RCC 7860 (cell line): ENCODE measurements around the gene TPRN.

Source experiments
- DNase-seq: peaks from one replicate; pipeline ENCODE4 v3.0.0-alpha.2; 2015; ENCODE audit warnings: low spot score
- FAIRE-seq: peaks from 2 replicates; lab custom pipeline; 2012; peaks lifted over from hg19 to GRCh38; lab: Jason Lieb, UNC

The TPRN gene

DNA sequence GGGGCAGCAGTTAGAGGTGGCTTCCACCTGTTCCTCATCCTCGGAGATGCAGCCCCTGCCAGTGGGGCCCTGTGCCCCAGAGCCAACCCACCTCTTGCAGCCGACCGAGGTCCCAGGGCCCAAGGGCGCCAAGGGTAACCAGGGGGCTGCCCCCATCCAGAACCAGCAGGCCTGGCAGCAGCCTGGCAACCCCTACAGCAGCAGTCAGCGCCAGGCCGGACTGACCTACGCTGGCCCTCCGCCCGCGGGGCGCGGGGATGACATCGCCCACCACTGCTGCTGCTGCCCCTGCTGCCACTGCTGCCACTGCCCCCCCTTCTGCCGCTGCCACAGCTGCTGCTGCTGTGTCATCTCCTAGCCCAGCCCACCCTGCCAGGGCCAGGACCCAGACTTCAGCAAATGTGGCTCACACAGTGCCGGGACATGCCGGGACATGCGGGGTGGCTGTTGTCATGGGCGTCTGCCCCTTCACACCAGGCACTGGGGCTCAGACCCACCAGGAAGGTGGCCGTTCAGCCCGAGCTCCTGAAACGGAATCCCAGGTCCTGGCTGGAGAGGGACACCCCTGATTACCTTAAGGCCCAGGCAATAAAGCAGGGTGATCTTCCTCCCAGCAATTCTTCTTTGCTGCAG, 25.3 kb upstream of the TPRN start:
- FAIRE-seq (no peak), DNase-seq (no peak)

DNA sequence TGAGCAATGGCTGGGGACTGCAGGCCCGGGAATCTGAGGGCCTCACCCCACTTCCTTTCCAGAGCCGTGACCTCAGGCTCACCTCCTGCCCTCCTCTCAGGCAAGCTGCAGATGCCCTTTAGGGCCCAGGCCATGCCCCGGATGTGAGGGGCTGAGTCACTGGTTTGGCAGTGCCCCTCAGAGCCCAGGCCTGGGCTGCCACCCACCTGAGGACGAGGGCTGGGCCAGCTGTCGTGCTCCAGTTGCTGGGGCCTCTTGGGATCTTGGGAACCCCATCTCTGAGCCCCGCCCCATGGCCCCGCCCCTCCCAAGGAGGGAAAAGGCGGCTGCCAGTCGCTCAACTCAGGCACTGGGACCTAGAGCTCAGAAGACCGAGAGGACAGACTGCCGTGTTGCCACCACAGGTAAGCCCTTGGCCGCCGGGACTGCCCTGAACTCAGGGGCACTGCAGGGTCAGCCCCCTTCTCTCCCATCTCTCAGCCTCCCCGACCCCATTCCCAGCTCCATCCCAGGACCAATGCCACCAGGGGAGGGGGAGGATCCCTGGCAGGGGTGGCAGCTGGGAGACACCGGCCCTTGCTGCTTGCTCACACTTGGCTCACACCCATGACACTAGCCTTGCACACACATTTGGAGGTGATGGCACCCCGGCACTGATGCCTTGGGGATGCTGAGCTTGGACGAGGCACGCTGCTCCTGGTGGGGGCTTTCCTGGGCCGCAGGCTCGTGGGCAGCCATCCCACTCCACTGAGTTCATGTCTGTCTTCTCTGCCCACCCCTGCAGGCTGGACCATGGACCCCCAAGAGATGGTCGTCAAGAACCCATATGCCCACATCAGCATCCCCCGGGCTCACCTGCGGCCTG, 24.5 kb upstream of the TPRN start, which contains the start of gene CYSRT1:
Gene CYSRT1 (plus strand): TSS at position 345 of the 865 bp plus-strand sequence. CDS start 448 bp downstream, at position 793.
- no peak for FAIRE-seq
- DNase-seq = no peak

GRCh38 chr9:137223078-137223970, 22.8 kb upstream of the TPRN start:
- peak; percentile 98 for DNase-seq
- peak; percentile 89 for FAIRE-seq

DNA sequence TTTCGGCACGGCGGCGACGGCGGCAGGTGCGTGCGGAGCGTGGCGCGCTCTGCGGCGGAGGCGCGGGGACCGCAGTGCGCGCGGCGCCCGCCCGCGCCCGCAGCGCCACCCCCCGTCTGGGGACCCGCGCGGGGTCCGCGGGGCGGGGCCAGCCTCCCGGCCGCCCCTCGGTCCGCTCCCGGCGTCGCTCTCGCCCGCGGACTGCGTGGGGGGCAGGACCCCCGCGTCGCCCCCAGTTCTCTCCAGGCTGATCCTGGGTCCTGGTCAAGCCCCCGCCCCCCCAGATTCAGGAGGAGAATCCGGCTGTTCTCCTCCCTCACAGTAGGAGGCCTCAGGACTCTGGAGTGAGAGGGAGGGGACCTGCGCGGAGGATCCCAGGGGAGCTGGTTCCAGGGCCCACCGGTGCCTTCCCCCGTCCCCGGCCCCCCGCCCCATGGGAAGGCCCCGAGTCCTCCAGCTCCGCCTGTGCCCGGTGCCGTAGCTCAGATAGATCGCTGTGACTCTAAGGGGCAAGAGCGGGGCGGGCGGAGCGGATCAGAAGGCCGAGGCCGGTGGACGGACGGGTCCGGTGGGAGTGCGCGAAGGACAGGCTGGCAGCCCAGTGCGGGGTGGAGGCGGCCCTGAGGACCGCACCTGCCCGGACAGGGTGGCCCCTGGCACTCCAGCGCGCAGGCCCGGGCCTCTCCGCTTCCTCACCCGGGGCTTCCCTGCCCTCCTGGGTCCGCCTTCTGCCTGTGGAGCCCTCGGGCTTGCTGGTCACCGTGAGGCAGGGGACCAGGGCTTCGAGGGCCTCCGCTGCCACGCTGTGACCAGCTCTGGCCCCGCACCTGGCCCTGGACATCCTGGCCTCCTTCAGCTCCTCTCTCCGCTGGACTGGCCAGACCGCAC, 21.9 kb upstream of the TPRN start, which contains the start of gene RNF208:
Gene RNF208 (minus strand): TSS at position 51 of the 888 bp plus-strand sequence. CDS start 1,028 bp downstream, outside the sequence.
- no peak for DNase-seq

DNA sequence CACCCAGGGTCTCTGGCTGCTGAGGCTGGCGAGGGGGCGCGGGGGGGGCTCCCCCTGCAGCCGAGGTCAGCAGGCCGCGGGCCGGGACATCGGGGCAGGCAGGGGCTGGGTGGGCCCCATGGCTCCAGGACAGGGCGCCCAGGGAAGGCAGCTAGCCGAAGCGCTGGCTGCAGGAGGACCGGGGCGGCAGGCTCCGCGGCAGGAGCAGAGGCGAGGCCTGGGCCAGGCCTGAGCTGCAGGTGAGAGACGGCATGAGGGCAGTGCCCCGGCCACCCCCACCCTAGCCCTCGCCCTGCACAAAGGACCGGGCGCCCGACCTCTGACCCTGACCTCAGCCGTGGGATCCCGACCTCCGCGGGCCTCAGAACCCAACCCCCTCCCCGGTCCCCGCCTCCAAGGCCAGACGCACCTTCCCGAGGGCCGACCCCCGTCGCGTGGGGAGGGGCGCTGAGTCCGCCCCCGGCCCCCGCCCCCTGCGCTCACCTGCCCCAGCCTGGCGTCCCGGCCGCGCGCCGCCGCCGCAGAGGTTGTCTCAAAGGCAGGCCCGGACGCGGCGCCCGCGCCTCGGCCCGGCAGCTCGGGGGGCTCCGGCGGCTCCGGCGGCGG, 21.1 kb upstream of the TPRN start:
- no peak for DNase-seq
- FAIRE-seq = no peak

More for the DNA sequence above, 21.9 kb upstream of the TPRN start, which contains the start of gene RNF208:
- no peak for FAIRE-seq

DNA sequence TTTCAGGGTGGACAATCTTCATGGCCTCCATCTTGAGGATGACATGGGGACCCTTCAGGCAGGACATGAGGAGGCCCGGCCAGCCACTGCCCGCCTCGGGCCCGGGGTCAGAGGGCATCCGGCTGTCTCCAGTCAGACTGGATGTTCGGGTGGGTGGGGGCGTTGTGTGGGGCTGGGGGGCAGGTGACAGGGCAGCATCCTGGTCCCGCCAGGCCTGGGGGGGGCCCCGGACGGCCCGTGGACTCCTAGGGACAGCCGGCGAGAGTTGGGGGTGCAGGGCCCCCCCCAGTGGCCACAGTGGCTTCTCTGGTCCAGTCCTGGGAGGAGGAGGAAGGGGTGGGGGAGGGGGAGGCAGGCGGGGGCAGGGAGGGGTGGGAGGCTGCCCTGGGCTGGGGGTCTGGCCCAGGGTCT, 20.6 kb upstream of the TPRN start:
- no peak for FAIRE-seq
- no peak for DNase-seq

DNA sequence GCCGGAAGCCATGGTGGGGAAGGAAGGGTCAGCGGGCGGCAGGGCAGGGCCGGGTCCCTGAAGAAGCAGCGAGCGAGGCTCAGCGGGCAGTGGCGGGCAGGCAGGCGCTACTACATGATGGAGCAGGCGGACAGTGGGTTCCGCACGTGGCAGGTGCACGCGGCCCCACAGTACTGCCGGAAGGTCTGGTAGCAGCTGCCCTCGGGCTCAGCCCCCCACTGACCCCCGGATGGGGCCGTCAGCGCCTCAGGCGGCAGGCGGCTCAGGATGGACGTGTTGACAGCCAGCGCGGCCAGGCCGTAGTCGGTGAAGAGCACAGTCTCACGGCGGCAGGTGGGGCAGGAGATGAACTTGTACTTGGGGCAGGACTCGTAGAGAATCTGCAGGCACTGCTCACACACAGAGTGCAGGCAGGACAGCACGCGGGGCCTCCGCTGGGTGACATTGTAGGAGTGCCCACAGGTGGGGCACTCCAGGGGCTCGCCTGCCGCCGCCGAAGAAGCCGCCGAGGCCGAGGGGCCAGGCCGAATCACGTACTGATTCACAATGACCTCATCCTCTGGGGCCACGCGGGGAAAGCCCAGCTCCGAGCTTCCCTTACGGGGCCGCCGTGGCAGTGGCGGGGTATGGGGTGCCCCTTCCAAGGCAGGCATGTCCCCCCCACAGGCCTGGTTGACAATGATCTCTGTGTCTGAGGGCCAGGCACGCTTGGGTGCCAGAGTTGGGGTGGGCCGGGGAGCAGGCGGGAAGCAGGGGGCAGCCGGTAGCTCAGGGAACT, 20.0 kb upstream of the TPRN start:
- FAIRE-seq (no peak), DNase-seq (no peak)

DNA sequence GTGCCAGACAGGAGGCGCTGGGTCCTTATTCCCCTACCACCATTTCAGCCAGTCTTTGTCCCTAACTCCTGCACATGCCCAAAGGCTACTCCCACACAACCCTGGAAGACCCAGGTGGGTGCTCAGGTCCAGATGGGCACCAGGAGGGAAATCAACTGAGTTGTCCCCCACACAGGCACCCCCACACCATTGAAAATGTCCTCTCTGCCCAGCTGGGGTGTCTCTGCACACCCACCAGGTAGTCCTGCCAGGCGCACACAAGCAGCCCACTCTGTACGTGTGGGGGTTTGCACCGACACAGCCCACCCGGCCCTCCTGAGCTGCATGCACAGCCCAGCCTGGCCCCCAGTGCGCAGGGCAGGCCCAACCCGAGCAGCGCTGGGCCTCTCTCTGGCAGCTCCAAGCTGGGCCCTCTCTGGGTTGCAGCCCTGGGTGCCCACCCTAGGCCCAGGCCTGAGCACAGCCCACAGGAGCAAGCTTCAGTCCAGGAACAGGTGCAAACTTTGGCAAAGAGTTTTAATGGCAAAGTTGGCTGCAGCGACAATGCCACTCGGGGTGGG, 19.3 kb upstream of the TPRN start:
- DNase-seq (no peak), FAIRE-seq (no peak)

GRCh38 chr9:137218754-137219271, 18.3 kb upstream of the TPRN start:
- peak; percentile 82 for DNase-seq

GRCh38 chr9:137218212-137218753, 17.7 kb upstream of the TPRN start:
- DNase-seq (no peak), FAIRE-seq (no peak)

More at GRCh38 chr9:137218754-137219271, 18.3 kb upstream of the TPRN start:
- FAIRE-seq = peak; percentile 62

DNA sequence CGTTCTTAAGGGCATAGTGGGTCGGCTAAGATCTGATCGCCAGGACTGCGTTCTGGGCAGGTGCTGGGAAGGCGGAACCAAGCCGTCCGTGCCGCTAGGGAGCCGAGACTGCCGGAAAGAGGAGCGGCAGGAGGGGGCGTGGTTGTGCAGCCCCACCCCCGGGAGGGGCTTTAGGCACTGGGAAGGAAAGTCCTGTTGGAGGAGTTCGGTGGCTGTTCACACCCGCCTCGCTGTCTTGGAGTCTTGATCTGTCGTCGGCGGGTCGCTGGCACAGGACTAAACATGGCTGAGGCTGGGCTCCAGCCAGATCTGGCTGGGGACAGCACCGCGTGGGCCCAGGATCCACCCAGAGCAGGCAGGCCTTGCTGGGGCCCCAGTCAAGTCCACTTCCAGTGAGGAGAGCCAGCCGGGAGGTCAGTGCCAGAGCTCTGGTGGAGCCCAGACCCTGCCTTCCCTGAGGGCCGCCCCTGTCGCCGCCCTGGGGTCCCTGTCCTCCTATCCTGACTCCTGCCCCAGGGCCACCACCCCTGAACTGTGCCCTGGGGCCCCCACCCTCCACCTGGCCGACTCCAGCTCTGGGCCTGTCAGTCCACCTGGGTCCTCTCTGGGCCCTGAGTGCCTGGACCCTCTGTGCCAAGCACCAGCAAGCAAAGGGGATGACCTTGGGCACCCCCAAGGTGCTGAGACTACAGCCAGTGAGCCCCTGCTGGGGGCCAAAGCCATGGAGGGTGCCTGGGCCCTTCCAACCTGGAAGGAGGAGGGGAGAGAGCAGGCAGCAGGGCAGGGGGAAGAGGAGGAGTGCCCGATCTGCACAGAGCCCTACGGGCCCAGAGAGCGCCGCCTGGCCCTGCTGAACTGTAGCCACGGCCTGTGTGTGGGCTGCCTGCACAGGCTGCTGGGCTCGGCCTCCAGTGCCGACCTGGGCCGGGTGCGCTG, 17.0 kb upstream of the TPRN start:
- DNase-seq (no peak), FAIRE-seq (no peak)

DNA sequence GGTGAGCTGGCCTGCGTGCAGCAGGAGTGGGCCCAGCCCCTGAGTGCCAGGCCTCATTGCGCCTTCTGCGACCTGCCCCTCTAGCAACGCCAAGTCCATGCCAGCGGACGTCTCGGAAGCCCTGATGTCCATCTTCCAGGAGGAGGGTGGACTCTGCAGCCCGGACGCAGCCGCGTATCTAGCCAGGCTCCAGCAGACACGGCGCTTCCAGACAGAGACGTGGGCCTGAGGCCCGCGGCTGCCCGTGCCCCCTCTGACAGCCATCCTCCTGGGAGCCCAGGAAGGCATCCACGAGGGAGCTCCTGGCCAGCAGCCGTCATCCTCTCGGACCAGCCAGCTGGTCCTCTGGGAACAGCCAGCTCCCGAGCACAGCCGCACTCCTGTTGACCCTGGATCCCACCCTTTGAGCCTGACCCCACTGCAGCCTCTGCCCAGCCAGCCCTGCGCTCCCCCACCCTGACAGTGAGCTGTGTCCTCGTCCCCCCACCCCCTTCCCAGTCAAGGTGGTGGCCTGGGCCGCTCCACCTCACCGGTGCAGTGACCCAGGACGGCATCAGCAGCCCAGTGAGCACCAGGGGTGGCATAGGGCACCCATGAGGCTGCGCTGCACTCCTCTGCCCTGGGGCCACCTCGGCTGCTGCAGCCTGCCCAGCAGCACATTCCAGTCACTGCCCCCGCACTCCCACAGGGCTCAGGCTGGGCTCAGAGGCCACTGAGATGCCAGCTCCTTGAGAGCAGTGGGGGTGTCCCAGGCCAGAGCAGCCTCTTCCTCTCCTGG, 15.8 kb upstream of the TPRN start:
- DNase-seq (no peak), FAIRE-seq (no peak)

DNA sequence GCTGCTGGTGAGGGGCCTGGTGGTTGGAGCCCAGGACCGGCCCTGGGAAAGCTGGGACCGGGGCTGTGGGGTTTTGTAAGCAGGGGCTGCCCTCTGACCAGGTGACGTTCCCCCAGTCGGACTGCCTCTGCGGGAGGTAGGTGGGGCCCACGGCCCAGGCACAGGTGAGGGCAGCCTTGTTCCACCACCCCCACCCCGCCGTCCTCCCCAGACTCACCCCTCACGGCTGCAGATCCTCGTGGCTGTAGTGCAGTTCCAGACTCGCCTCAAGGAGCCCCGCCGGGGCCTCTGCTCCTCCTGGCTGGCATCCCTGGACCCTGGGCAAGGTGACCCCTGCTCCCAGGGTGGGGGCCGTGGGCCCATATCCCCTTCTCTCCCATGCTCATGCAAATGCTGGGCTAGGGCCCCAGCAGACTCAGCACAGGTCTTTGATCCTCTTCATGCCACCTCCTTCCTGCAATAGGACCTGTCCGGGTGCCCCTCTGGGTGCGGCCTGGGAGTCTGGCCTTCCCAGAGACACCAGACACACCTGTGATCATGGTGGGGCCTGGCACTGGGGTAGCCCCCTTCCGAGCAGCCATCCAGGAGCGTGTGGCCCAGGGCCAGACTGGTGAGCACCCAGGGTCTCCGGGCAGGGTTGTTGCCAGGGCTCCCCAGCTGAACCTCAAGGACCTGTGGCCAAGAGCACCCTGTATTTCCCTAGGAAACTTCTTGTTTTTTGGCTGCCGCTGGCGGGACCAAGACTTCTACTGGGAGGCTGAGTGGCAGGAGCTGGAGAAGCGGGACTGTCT, 14.8 kb upstream of the TPRN start:
- FAIRE-seq = no peak
- DNase-seq = no peak

DNA sequence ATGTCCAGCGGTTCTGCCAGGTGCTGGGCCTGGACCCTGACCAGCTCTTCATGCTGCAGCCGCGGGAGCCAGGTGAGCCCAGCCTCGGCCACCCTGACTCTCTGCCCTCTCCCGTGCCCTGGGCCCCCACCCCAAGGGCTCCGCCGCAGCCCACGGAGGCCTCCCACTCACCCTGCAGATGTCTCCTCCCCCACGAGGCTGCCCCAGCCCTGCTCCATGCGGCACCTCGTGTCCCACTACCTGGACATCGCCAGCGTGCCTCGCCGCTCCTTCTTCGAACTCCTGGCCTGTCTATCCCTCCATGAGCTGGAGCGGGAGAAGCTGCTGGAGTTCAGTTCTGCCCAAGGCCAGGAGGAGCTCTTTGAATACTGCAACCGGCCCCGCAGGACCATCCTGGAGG, 14.1 kb upstream of the TPRN start:
- no peak for DNase-seq
- FAIRE-seq = no peak
